Measurements from ENCODE around the gene CDH23.

Gene CDH23

GRCh38 chr10:71641449-71641848 is 244.7 kb downstream of the CDH23 start:
- no peak overlapping the region for H3K27ac ChIP-seq
- DNase-seq (ENCODE audit: low read depth, low spot score), result no peak

- DNase-seq (ENCODE audit: low read depth, low spot score), result no peak
Observed at GRCh38 chr10:71641986-71642385, 245.3 kb downstream of the CDH23 start.

DNA sequence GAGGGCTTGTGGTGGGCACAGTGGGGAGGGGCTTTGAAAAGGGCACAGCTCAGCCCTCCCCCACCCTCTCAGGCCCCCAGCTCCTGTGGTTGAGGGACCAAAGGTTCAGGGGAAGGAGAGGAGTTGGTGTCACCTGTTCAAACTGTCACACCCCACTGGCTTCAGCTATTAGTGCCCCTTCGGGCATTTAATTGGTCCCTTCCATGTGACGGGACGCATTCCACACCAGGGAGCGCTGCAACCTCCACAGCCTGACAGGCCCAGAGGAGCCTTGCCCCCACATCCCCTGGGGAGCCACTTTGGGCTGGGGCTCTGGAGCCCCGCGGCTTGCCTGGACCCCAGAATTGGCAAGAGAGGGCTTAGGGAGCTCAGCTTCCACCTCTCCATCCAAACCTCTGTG is 247.2 kb downstream of the CDH23 start:
- no peak overlapping the region for H3K27ac ChIP-seq
- no peak for DNase-seq (ENCODE audit: low read depth, low spot score)

More at GRCh38 chr10:71641986-71642385, 245.3 kb downstream of the CDH23 start:
- H3K27ac ChIP-seq, result no peak overlapping the region

DNA sequence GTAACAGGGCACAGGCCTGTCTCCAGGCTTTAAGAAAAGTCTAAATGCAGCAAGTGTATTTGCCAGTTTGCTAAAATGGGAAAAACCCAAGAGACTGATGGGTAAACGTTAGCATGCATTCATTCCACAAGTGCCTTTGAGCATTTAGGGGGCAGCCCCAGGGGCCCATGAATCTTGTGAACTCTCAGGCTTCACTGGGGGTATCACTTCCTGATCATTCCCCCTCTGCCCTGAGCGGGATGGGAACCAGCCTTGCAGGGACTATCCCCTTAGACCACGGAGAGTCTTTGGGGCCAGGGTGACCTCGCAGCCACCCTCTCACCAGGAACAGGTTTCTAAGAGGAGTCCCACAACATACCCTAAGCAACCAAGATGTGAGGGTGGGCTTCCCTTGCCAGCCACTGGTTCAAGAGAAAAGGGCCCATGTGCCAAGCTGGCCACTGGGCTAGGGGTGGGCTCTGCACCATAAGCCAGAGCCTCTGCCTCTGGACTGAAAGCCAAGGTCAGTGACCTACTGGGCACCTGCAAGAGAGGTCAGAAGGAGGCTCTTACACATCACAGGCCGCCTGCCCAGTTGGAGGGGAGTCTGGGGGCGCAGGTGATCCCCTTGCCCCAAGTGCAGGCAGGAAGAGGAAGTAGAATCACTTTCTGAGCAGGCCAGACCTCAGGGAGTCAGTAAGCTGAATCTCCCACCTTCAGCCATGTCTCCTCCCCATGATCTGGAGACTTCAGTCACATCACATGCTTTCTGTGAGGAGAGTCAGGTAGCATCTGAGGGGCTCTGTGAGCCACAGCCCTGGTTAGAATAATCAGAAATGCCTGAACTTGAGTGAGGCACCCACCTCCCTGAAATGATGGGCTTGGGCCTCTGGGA is 247.8 kb downstream of the CDH23 start:
- no peak for DNase-seq (ENCODE audit: low read depth, low spot score)
- H3K27ac ChIP-seq, result no peak overlapping the region

DNA sequence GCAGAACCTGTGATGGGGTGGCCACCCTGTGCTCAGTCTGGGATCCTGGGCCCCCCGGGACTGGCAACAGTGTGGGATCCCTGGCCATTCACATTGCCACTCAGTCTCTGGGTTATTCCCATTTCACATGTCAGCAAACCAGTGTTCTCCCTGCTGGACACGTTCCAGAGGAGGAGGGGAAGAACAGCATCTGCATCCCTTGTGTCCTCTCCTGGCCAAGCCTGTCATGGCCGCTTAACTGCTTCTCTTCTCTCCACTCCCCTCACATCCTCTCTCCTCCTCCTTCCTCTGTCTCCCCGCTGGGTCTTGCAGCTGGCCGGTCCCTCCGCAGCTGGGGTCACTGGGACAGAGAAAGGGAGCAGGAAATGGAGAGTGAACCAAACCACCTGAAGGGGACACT is 248.5 kb downstream of the CDH23 start:
- H3K27ac ChIP-seq, result no peak overlapping the region
- DNase-seq (ENCODE audit: low read depth, low spot score), result no peak

GRCh38 chr10:71646037-71646436 is 249.3 kb downstream of the CDH23 start:
- H3K27ac ChIP-seq, result no peak overlapping the region
- no peak for DNase-seq (ENCODE audit: low read depth, low spot score)

- H3K27ac ChIP-seq, result no peak overlapping the region
- no peak for DNase-seq (ENCODE audit: low read depth, low spot score)
Observed at GRCh38 chr10:71646592-71647292, 250.0 kb downstream of the CDH23 start.

GRCh38 chr10:71647526-71648253 is 251.0 kb downstream of the CDH23 start:
- DNase-seq (ENCODE audit: low read depth, low spot score), result no peak
- no peak overlapping the region for H3K27ac ChIP-seq

GRCh38 chr10:71648254-71648932 is 251.7 kb downstream of the CDH23 start:
- H3K27ac ChIP-seq, result no peak overlapping the region
- no peak for DNase-seq (ENCODE audit: low read depth, low spot score)

- no peak overlapping the region for H3K27ac ChIP-seq
- no peak for DNase-seq (ENCODE audit: low read depth, low spot score)
Observed at GRCh38 chr10:71648933-71649320, 252.2 kb downstream of the CDH23 start.

DNA sequence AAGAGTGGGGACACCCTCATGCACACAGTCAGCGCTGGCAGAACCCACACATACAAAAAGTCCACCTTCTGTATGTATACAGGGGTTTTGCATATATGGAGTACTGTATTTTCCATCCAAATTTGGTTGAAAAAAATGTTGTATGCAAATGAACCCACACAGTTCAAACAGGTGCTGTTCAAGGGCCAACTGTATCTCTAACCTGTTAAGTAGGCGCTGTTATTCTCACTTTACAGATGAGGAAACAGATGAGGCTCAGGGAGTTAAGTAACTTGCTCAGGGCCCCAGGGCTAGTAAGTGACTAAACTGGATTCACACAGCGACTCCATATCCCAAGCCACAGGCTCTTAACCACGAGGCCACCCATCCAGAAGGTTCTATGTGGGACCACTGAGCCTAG is 252.9 kb downstream of the CDH23 start:
- DNase-seq (ENCODE audit: low read depth, low spot score), result no peak
- no peak overlapping the region for H3K27ac ChIP-seq

GRCh38 chr10:71650397-71650796 is 253.7 kb downstream of the CDH23 start:
- no peak for DNase-seq (ENCODE audit: low read depth, low spot score)
- H3K27ac ChIP-seq, result no peak overlapping the region

DNA sequence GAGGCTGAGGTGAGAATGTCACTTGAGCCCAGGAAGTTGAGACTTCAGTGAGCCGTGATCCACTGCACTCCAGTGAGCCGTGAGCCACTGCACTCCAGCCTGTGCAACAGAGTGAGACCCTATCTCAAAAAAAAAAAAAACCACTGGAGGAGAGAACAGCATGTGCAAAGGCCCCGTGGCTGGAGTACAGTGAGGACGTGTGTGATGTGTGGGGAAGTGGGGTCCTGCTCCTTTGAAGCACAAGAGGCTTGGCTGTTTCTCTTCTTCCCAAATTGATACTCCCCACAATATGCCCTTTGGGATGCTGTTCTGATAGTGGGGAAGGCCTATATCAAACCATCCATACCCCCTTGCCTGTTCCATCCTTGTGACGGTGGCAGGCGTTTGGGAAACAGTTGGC is 254.7 kb downstream of the CDH23 start:
- no peak overlapping the region for H3K27ac ChIP-seq
- DNase-seq (ENCODE audit: low read depth, low spot score), result no peak

GRCh38 chr10:71651928-71652327 is 255.2 kb downstream of the CDH23 start:
- no peak for DNase-seq (ENCODE audit: low read depth, low spot score)
- H3K27ac ChIP-seq, result no peak overlapping the region

DNA sequence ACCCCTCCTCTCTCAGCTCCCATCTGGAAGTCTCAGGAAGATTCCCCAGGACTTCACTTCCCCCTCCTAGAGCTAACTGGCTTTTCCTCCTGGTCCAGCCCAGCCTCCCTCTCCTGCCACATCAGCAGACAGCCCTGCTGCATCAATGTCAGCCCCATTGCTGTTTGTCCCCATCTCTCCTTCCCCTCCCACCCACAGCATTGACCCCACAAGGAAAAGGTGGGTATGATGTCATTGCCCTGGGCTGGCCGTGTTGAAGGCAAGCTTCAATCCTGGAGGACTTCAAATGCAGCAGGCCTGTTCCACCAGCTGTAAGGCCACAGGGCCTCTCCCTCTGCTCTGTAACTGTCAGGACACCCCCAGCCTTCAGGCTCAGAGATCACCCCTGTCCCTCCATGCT is 256.3 kb downstream of the CDH23 start:
- H3K27ac ChIP-seq, result no peak overlapping the region
- DNase-seq (ENCODE audit: low read depth, low spot score), result no peak

GRCh38 chr10:71656220-71656619 is 259.5 kb downstream of the CDH23 start:
- no peak overlapping the region for H3K27ac ChIP-seq

GRCh38 chr10:71657604-71658466 is 261.1 kb downstream of the CDH23 start:
- DNase-seq (ENCODE audit: low read depth, low spot score), result no peak
- no peak overlapping the region for H3K27ac ChIP-seq

More at GRCh38 chr10:71656220-71656619, 259.5 kb downstream of the CDH23 start:
- DNase-seq (ENCODE audit: low read depth, low spot score), result no peak

DNA sequence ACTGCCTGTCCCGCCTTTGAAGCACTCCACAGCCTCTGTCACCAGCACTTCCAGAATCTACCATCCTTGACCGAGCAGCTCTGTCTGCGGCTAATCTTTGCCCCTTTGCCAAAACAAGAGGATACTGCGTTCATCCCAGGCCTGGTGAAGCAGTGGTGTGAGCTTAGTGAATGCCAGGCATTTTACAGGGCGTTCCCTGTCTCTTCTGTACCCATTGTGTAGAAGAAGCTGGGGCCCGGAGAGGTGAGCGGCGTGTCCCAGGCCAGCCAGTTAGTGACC is 261.7 kb downstream of the CDH23 start:
- no peak overlapping the region for H3K27ac ChIP-seq
- no peak for DNase-seq (ENCODE audit: low read depth, low spot score)

GRCh38 chr10:71659111-71659634 is 262.5 kb downstream of the CDH23 start:
- no peak overlapping the region for H3K27ac ChIP-seq
- DNase-seq (ENCODE audit: low read depth, low spot score), result no peak
